Trophoblast cell (in vitro differentiated cells and primary cell): ENCODE results near the gene NFAT5.

Experiments used
- DNase-seq, 2 donors: peaks; one replicate each; pipeline ENCODE4 v3.0.0-alpha.2; 2016
- H2AFZ ChIP-seq: 2 replicates; pipeline ENCODE4 v1.6.1; 2013; ENCODE audit warnings: low read length, moderate library complexity, mild to moderate bottlenecking; ENCODE audit not compliant: insufficient read depth, poor library complexity
- H2AK5ac ChIP-seq: 2 replicates; pipeline ENCODE4 v1.6.1; 2013; ENCODE audit warnings: mild to moderate bottlenecking, low read length
- H2BK120ac ChIP-seq: 2 replicates; pipeline ENCODE4 v1.6.1; 2013; ENCODE audit warnings: low read length, mild to moderate bottlenecking, moderate library complexity; ENCODE audit not compliant: insufficient read depth, poor library complexity
- H2BK12ac ChIP-seq: 2 replicates; pipeline ENCODE4 v1.6.1; 2013; ENCODE audit warnings: mild to moderate bottlenecking, low read length, moderate library complexity
- H2BK5ac ChIP-seq: 2 replicates; pipeline ENCODE4 v1.6.1; 2013; ENCODE audit warnings: low read length, low read depth, moderate library complexity, mild to moderate bottlenecking; ENCODE audit not compliant: poor library complexity
- H3K14ac ChIP-seq: 2 replicates; pipeline ENCODE4 v1.6.1; 2013; ENCODE audit warnings: mild to moderate bottlenecking, low read length
- H3K18ac ChIP-seq: 2 replicates; pipeline ENCODE4 v1.6.1; 2013; ENCODE audit warnings: mild to moderate bottlenecking, low read length
- H3K23ac ChIP-seq: 2 replicates; pipeline ENCODE4 v1.6.1; 2013; ENCODE audit warnings: low read length
- H3K27ac ChIP-seq: 2 replicates; pipeline ENCODE4 v1.5.1; 2013; ENCODE audit warnings: low read depth, mild to moderate bottlenecking, inconsistent platforms, low read length, moderate library complexity
- H3K27me3 ChIP-seq: 2 replicates; pipeline ENCODE4 v1.6.1; 2013; ENCODE audit warnings: inconsistent platforms, mild to moderate bottlenecking, low read length, moderate library complexity; ENCODE audit not compliant: insufficient read depth
- H3K36me3 ChIP-seq, 2 experiments: 1 replicate in 1 of 2; 2 replicates in 1 of 2; pipeline ENCODE4 v1.6.1; 2013; ENCODE audit warnings: low read length in 2 of 2, mild to moderate bottlenecking in 2 of 2, moderate library complexity in 1 of 2; ENCODE audit not compliant: insufficient read depth in 2 of 2, control insufficient read depth in 1 of 2
- H3K4ac ChIP-seq: 2 replicates; pipeline ENCODE4 v1.6.1; 2013; ENCODE audit warnings: low read depth, mild to moderate bottlenecking, low read length, moderate library complexity
- H3K4me1 ChIP-seq, 2 experiments: 1 replicate in 1 of 2; 2 replicates in 1 of 2; pipeline ENCODE4 v1.6.1; 2013; ENCODE audit warnings: low read length in 2 of 2, mild to moderate bottlenecking in 2 of 2, moderate library complexity in 1 of 2; ENCODE audit not compliant: insufficient read depth in 2 of 2, control insufficient read depth in 1 of 2
- H3K4me2 ChIP-seq: 2 replicates; pipeline ENCODE4 v1.6.1; 2013; ENCODE audit warnings: inconsistent platforms, mild to moderate bottlenecking, low read length, moderate library complexity
- H3K4me3 ChIP-seq: 2 replicates; pipeline ENCODE4 v1.5.1; 2013; ENCODE audit warnings: mild to moderate bottlenecking, low read depth, low read length, inconsistent platforms
- H3K79me1 ChIP-seq: one replicate; pipeline ENCODE4 v1.6.1; 2013; ENCODE audit warnings: low read length
- H3K79me2 ChIP-seq: 2 replicates; pipeline ENCODE4 v1.6.1; 2013; ENCODE audit warnings: low read length, mild to moderate bottlenecking; ENCODE audit not compliant: control insufficient read depth, insufficient read depth, poor library complexity
- H3K9ac ChIP-seq: 2 replicates; pipeline ENCODE4 v1.6.1; 2013; ENCODE audit warnings: mild to moderate bottlenecking, low read length
- H3K9me3 ChIP-seq: 2 replicates; pipeline ENCODE4 v1.6.1; 2013; ENCODE audit warnings: low read depth, mild to moderate bottlenecking, control low read depth, inconsistent platforms, low read length; ENCODE audit not compliant: insufficient read depth
- H4K12ac ChIP-seq: 2 replicates; pipeline ENCODE4 v1.6.1; 2013; ENCODE audit warnings: low read depth, mild to moderate bottlenecking, low read length, moderate library complexity
- H4K8ac ChIP-seq: 2 replicates; pipeline ENCODE4 v1.6.1; 2013; ENCODE audit warnings: low read depth, mild to moderate bottlenecking, low read length, moderate library complexity
- H4K91ac ChIP-seq: one replicate; pipeline ENCODE4 v1.6.1; 2013; ENCODE audit warnings: low read depth, mild to moderate bottlenecking, low read length, moderate library complexity
- WGBS: extraction: QIAGEN DNeasy Blood & Tissue Kit; methylation state at CpG from one replicate; pipeline ENCODE4 v1.1.7; 2013; ENCODE audit warnings: missing lambda C conversion rate; ENCODE audit not compliant: insufficient read length, insufficient coverage; ENCODE audit errors: extremely low coverage; 5-methylcytosine and 5-hydroxymethylcytosine counted together

The NFAT5 gene

DNA sequence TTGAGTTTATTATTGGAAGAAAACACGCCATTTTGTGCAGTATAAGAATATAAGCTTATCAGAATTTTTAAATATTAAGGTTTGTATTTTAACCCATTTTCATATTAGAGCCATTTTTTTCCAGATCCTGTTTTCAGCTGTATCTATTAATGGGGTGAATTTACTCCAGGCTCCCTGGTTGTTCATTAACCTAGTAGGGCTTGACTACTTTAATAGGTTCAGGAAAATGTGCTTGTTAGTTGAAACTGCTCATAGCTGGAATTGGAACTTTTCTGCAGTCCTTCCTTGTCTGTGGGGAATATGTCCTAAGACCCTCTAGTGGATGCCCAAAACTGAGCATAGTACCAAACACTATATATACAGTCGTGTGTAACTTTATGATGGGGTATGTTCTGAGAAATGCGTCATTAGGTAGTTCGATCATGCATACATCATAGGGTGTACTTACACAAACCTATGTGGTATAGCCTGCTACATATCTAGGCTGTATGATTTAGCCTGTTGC, 28.0 kb downstream of the NFAT5 start:
- no peak overlapping the region for H2AFZ ChIP-seq
- H3K9ac ChIP-seq = no peak overlapping the region
- WGBS = 100% methylated on average over 1 of the region's 4 CpGs
- H3K9me3 ChIP-seq = no peaks in the 10 kb centered on the region
- H3K36me3 ChIP-seq = peaks cover 0 to 3% of the 10 kb centered on the region in 2 experiments
- H3K4ac ChIP-seq = no peak overlapping the region
- H4K91ac ChIP-seq = no peak overlapping the region
- H4K8ac ChIP-seq = no peak overlapping the region
- H2BK12ac ChIP-seq = no peak overlapping the region
- no peak for DNase-seq
- H3K18ac ChIP-seq = no peak overlapping the region
- no peak overlapping the region for H3K14ac ChIP-seq
- no peak overlapping the region for H2AK5ac ChIP-seq
- no peak overlapping the region for H3K4me3 ChIP-seq
- H3K4me1 ChIP-seq = peaks cover 0 to 2% of the 10 kb centered on the region in 2 experiments
- no peaks in the 10 kb centered on the region for H3K79me1 ChIP-seq
- H2BK120ac ChIP-seq = no peak overlapping the region
- no peak overlapping the region for H3K27ac ChIP-seq
- H3K23ac ChIP-seq = no peak overlapping the region
- no peak overlapping the region for H2BK5ac ChIP-seq
- H3K79me2 ChIP-seq = no peaks in the 10 kb centered on the region
- no peak overlapping the region for H4K12ac ChIP-seq
- no peaks in the 10 kb centered on the region for H3K27me3 ChIP-seq
- H3K4me2 ChIP-seq = no peak overlapping the region

DNA sequence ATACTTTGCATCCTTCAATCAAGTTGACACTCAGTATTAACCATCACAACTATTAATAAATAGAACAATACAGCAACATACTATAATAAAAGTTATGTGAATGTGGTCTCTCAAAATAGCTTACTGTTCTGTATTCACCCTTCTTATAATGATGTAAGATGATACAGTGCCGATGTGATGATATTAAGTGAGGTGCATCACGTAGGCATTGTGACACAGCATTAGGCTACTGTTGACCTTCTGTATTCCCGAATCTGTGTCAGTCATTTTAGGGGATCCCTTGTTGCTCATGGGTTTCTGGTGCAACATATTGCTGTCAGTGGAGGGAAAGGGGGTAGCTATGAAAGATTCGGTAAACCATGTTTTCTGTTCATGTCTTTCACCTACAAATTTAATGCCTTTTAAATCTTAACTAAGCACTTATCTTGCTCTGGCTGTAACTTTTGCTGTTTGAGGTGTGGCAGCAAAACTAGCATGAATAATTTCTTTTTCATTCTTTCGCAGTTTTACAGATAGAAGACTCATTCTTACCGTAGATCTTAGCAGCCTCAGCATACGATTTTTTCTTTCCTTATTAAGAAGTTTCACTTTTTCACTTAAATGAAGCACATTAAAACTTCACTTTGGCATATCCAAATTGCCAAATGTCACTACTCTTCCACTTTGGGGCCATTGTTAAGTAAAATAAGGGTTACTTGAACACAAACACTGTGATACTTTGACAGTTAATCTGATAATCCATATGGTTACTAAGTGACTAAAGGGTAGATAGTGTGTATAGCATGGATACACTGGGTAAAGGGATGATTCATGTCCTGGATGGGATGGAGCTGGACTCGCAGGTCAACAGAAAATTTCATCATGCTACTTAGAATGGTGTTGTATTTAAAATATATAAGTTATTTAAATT, 29.6 kb downstream of the NFAT5 start:
- H4K91ac ChIP-seq = no peak overlapping the region
- H4K8ac ChIP-seq = no peak overlapping the region
- H2BK120ac ChIP-seq = no peak overlapping the region
- WGBS = no CpG with 5 or more reads among the region's 8 CpGs
- H3K4me3 ChIP-seq = no peak overlapping the region
- no peak overlapping the region for H3K18ac ChIP-seq
- no peak overlapping the region for H3K9ac ChIP-seq
- H3K79me2 ChIP-seq = no peaks in the 10 kb centered on the region
- no peak overlapping the region for H2BK5ac ChIP-seq
- H3K4ac ChIP-seq = no peak overlapping the region
- H3K27me3 ChIP-seq = no peaks in the 10 kb centered on the region
- peaks cover 0 to 3% of the 10 kb centered on the region in 2 experiments for H3K36me3 ChIP-seq
- peaks cover 0 to 2% of the 10 kb centered on the region in 2 experiments for H3K4me1 ChIP-seq
- no peak overlapping the region for H2BK12ac ChIP-seq
- no peak for DNase-seq
- H3K23ac ChIP-seq = no peak overlapping the region
- no peaks in the 10 kb centered on the region for H3K79me1 ChIP-seq
- no peak overlapping the region for H3K14ac ChIP-seq
- H3K4me2 ChIP-seq = no peak overlapping the region
- H3K27ac ChIP-seq = no peak overlapping the region
- no peak overlapping the region for H4K12ac ChIP-seq
- H2AFZ ChIP-seq = no peak overlapping the region
- H2AK5ac ChIP-seq = no peak overlapping the region
- H3K9me3 ChIP-seq = no peaks in the 10 kb centered on the region

DNA sequence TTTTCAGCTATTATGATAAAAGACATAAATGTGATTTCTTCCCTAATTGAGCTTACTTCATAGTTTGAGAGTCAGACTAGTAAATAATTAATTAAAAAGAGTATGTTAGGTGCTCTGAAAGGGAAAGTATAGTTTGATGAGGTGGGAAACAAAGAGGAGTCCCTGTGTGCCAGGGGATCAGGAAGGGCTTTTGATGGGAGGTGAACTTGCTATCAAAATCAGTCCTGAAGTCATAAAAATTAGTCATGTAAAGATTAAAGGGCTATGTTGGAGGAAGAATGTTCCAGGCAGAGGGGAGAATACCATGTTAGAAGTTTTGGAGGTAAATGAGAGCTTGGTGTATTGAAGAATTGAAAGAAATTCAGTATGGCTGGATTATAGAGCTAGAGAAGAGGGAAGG, 31.0 kb downstream of the NFAT5 start:
- Histone ChIP-seq H2BK5ac (no peak overlapping the region), H3K4ac (no peak overlapping the region), H3K23ac (no peak overlapping the region), H2AK5ac (no peak overlapping the region), H3K27ac (no peak overlapping the region), H3K79me1 (no peaks in the 10 kb centered on the region), H3K36me3 (peaks cover 0 to 3% of the 10 kb centered on the region in 2 experiments), H3K79me2 (no peaks in the 10 kb centered on the region), H3K4me1 (peaks cover 0 to 2% of the 10 kb centered on the region in 2 experiments), H4K91ac (no peak overlapping the region), H3K27me3 (no peaks in the 10 kb centered on the region), H3K14ac (no peak overlapping the region), H3K4me3 (no peak overlapping the region), H3K18ac (no peak overlapping the region), H2BK12ac (no peak overlapping the region), H3K4me2 (no peak overlapping the region), H3K9ac (no peak overlapping the region), H3K9me3 (no peaks in the 10 kb centered on the region), H2AFZ (no peak overlapping the region), H4K8ac (no peak overlapping the region), H2BK120ac (no peak overlapping the region), H4K12ac (no peak overlapping the region)
- DNase-seq = no peak

DNA sequence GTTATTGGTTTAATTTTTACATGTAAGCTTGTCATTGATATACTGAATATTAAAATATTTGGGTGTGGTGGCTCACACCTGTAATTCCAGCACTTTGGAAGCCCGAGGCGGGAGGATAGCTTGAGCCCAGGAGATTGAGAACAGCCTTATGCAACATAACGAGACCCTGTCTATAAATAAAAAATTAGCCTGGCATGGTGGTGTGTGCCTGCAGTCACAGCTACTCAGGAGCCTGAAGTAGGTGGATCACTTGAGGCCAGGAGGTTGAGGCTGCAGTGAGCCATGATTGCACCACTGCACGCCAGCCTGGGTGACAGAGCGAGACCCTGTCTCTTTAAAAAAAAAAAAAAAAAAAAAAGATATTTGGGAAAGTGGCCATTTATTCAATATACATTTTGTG, 32.3 kb downstream of the NFAT5 start:
- Histone ChIP-seq H3K4ac (peak overlapping the region; percentile 14), H3K18ac (no peak overlapping the region), H3K4me2 (no peak overlapping the region), H3K4me3 (no peak overlapping the region), H3K79me2 (no peaks in the 10 kb centered on the region), H3K79me1 (no peaks in the 10 kb centered on the region), H2AFZ (no peak overlapping the region), H3K9me3 (no peaks in the 10 kb centered on the region), H4K91ac (no peak overlapping the region), H2BK120ac (no peak overlapping the region), H4K12ac (no peak overlapping the region), H3K27me3 (no peaks in the 10 kb centered on the region), H2BK12ac (no peak overlapping the region), H3K14ac (no peak overlapping the region), H3K27ac (no peak overlapping the region), H3K36me3 (peaks cover 3% of the 10 kb centered on the region in 2 experiments), H3K23ac (no peak overlapping the region), H4K8ac (no peak overlapping the region), H3K4me1 (peaks cover 0 to 2% of the 10 kb centered on the region in 2 experiments), H3K9ac (no peak overlapping the region), H2AK5ac (no peak overlapping the region), H2BK5ac (no peak overlapping the region)
- no CpG with 5 or more reads among the region's 5 CpGs for whole genome bisulfite sequencing
- DNase-seq = no peak
